WI38 (cell line): ENCODE results near the gene C2CD5.
"Not testable (repeated sequence)": the region's sequence is repeated elsewhere in the genome, so short reads cannot be mapped to it uniquely, and the experiment has no call there.

Experiments used
- H3K4me3 ChIP-seq: 2 replicates; pipeline ENCODE4 v1.5.1; 2011; ENCODE audit warnings: low read depth, mild to moderate bottlenecking, control low read depth, low read length
- TF ChIP-seq, protein P1 (sequence below): IDR thresholded peaks from 2 replicates; pipeline ENCODE4 v1.5.1; 2012; ENCODE audit warnings: low read depth, mild to moderate bottlenecking, control low read depth, low read length

C2CD5 gene

DNA sequence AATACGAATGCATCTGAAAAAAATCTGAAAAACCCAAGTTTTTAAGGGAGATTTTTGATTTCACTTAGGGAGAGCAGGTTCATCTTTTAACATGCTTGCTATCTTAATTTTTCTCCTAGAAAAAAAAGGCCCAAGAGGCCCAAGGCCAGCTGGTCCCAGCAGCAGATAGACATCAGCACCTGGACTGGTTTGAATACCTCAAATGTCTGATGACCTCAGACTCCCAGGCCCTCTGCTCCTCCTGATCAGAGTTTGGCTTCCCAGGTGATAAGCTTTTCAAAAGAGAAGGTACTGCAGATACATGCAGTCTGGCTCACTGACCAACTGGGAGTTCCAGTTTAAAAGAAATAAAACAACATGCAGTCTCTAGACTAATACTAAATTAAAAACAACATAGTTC lies 82.6 kb downstream of the C2CD5 start:
- TF ChIP-seq, protein P1, sequence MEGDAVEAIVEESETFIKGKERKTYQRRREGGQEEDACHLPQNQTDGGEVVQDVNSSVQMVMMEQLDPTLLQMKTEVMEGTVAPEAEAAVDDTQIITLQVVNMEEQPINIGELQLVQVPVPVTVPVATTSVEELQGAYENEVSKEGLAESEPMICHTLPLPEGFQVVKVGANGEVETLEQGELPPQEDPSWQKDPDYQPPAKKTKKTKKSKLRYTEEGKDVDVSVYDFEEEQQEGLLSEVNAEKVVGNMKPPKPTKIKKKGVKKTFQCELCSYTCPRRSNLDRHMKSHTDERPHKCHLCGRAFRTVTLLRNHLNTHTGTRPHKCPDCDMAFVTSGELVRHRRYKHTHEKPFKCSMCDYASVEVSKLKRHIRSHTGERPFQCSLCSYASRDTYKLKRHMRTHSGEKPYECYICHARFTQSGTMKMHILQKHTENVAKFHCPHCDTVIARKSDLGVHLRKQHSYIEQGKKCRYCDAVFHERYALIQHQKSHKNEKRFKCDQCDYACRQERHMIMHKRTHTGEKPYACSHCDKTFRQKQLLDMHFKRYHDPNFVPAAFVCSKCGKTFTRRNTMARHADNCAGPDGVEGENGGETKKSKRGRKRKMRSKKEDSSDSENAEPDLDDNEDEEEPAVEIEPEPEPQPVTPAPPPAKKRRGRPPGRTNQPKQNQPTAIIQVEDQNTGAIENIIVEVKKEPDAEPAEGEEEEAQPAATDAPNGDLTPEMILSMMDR: no peak
- no peak overlapping the region for H3K4me3 ChIP-seq

- TF ChIP-seq, protein P1: peak; percentile 52
- no peak overlapping the region for H3K4me3 ChIP-seq
Measured at GRCh38 chr12:22459838-22460490, 84.4 kb downstream of the C2CD5 start.

DNA sequence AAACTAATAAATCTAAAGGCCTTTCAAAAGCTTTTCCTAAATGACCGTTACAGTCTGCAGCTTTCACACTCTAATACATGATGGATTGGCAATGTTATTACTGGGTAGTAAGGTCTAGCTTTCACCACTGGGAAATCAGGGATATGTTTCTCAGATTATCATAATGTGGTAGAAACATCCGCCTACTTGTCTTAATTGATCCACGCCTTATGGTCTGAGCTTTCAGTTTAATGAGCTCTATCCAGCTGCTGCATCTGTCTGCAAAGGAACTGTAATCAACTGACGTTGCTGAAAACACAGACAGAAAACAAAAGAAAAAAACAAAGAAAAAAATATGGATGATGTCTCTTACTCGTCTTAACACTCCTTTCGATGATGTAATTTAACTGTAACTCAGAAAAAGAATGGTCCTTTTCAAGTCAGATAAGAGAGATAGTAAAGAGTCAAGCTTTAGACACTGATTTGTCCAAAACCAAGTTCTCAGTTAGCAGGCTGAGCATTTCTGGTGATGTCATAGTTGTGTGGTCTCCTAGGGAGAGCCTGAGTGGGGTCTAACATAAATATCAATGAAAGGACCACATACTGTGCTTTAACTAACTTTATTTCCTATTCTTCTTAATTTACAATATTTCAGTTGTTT lies 85.9 kb downstream of the C2CD5 start:
- TF ChIP-seq, protein P1: no peak
- H3K4me3 ChIP-seq: no peak overlapping the region

DNA sequence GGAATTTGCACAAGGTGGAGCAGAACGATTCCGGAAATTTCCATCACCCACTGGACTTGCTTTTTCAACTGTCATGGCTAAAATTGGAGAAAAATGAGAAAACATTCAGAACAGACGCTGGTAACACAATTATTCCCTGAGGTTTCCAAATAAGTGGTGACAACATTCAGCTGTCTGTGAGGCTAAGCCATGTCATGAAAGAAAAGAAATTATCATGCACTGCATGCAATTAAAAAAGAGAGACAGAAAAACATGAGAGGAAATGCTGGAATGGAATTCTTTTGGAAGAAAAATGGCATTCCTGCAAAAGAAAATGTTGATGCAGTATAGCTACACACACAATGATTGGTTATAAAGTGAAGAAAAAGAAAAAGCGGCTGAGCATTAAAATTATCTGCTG lies 87.3 kb downstream of the C2CD5 start:
- no peak overlapping the region for H3K4me3 ChIP-seq
- TF ChIP-seq, protein P1: no peak

DNA sequence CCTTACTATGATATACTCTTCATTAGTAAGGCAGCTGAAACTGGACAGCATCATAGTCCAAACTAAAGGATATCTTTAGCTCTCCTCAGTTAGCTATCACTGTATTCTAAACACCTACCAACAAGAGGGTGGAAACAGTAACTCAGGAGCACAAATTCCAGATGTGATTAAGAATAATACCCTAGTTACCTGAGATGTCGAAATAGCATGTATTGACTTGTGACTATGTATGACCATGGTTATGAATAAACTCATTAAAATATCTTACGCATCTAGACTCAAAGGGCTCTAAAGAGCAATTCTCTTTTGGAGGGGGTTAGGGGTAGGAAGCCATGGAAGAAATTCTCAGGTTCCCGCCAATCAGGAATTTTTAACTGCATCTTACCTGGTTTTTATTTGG lies 90.8 kb downstream of the C2CD5 start:
- H3K4me3 ChIP-seq: no peak overlapping the region
- TF ChIP-seq, protein P1: no peak

DNA sequence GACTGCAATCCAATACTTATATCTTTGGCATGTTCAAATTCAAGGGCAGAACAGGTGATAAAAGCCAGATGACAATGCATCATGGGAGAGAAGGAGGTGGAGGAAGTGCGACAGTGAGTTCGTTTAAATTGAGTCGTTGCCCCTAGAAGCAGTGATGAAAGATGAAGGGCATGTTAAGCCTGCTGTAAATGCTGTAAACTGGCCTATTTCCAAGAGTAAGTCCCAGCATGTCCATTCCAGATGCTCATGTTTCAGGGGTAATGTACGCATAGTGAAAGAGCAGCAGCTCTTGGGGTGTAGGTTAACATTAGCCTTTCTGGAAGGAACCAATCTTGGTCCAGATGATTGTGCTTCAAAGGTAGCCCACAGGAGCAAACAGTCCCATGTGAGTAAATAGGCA lies 97.1 kb downstream of the C2CD5 start:
- H3K4me3 ChIP-seq: no peak overlapping the region
- TF ChIP-seq, protein P1: no peak

- H3K4me3 ChIP-seq: not testable (repeated sequence)
Measured at GRCh38 chr12:22444317-22444665, 100.1 kb downstream of the C2CD5 start.
